Mesothelial cell of epicardium (in vitro differentiated cells): ENCODE measurements around the gene RAD9A. TPM values are rescaled to one million over a fixed set of nuclear protein-coding genes. Genes with fewer than 3 reads are reported as not detected.

Experiments used
- DNase-seq, 2 experiments: peaks; one replicate each; pipeline ENCODE4 v3.0.0; 2021; ENCODE audit warnings: low spot score in 2 of 2; ENCODE audit not compliant: unreplicated experiment in 2 of 2
- H3K27ac Mint-ChIP-seq: 2 replicates; pipeline ENCODE4 v1.8.0; 2021; ENCODE audit warnings: mixed read lengths
- H3K27me3 Mint-ChIP-seq: 2 replicates; pipeline ENCODE4 v1.8.0; 2021; ENCODE audit warnings: low read depth, mixed read lengths
- H3K36me3 Mint-ChIP-seq: 2 replicates; pipeline ENCODE4 v1.8.0; 2021; ENCODE audit warnings: mixed read lengths
- H3K4me1 Mint-ChIP-seq: 2 replicates; pipeline ENCODE4 v1.8.0; 2021; ENCODE audit warnings: mixed read lengths
- H3K4me3 Mint-ChIP-seq: 2 replicates; pipeline ENCODE4 v1.8.0; 2021; ENCODE audit warnings: mild to moderate bottlenecking, moderate library complexity, mixed read lengths
- H3K9me3 Mint-ChIP-seq: 2 replicates; pipeline ENCODE4 v1.8.0; 2021; ENCODE audit warnings: mixed read lengths
- CTCF ChIP-seq: fragments of 200-600 bp; sonication (generic); IDR thresholded peaks from one replicate; pipeline ENCODE4 v1.5.0; 2021; ENCODE audit warnings: antibody characterized with exemption; ENCODE audit not compliant: unreplicated experiment
- total RNA-seq: library from RNA; stranded (reverse); gene quantifications from 3 replicates; pipeline ENCODE4 v1.2.1, GENCODE V29; 2021

Gene RAD9A
- total RNA-seq, 1 donor from 2014 or later: 44.7 TPM

- DNase-seq: no peak
- peaks cover 2% of the 10 kb centered on the region for H3K27me3 Mint-ChIP-seq
- no peaks in the 10 kb centered on the region for H3K36me3 Mint-ChIP-seq
- H3K4me3 Mint-ChIP-seq: peak overlapping the region; percentile 34
- peak overlapping the region; percentile 94 for H3K27ac Mint-ChIP-seq
- no peaks in the 10 kb centered on the region for H3K9me3 Mint-ChIP-seq
- TF ChIP-seq CTCF: no peak
- peaks cover 67% of the 10 kb centered on the region for H3K4me1 Mint-ChIP-seq
Measured at GRCh38 chr11:67369801-67370284, 21.9 kb upstream of the RAD9A start.

DNA sequence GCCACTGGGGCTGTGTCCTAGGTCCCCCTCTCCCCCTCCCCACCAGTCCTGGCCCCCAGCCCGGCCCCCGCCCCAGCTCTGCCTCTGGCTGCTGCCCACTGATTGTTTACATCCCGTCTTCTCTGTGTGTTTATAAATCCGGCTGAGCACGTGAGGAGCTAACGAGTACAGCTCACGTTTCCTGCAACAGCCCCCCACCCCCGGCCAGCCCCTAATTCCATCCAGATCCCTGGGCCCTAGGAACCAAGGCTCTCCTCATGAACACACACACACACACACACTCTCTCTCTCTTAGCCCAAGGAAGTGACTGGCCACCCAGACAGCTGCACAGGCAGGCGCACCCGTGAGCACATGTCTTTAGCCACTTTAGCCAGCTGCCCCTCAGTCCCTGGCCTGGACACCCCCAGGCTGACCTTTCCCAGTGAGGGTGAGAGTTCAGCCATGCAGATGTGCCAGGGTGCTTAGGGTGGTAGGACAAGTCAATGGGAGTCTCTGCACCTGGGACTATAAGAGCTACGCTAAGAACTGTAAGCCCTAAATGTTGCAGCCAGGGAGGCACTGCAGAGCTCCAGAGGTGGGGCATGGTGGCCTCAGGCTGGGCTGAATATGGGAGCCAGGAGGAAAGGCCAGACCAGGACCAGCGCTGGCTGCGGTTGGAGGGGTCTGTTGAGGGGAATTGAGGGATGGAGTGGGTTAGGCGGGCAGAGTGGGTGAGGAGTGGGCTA, 21.3 kb upstream of the RAD9A start:
- H3K9me3 Mint-ChIP-seq: no peaks in the 10 kb centered on the region
- no peak for TF ChIP-seq CTCF
- H3K36me3 Mint-ChIP-seq: no peaks in the 10 kb centered on the region
- H3K4me1 Mint-ChIP-seq: peaks cover 65% of the 10 kb centered on the region
- peak overlapping the region; percentile 34 for H3K4me3 Mint-ChIP-seq
- DNase-seq: no peak
- peaks cover 2% of the 10 kb centered on the region for H3K27me3 Mint-ChIP-seq
- peak overlapping the region; percentile 94 for H3K27ac Mint-ChIP-seq

DNA sequence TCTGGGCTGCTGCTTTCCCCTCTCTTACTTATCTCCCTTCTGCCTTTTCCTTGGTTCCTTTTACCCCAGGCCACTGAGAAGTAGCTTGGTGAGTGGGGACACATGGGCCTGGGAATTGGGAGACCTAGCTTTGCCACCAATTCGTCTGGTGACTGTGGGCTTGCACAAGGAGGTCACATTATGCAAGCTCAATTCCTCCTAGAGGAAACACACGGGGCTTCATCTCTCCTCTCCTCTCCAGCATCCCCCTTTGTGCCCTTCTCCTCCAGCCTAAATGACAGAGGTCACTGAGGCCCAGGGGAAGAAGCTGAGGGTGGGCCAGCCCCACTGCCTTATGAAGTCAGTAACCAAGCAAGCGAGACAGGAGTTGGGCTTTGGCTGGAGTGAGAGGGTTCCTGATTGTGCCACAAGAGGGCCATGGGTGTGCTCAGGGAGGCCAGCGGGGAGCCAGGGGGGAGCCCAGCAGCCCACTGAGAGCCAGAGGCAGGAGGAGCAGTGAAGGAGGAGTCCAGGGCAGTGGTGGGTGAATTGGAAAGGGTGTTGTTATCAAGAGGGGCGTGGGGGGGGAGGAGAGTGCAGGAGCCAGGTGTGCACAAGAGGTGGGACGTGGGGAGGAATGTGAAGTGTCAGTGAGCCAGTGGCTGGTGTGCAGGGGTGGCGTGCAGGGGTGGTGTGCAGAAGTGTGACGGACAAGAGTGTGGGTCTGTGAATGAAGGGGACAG, 20.4 kb upstream of the RAD9A start:
- Mint-ChIP-seq H3K27ac (peak overlapping the region; percentile 72), H3K27me3 (peaks cover 4% of the 10 kb centered on the region), H3K9me3 (no peaks in the 10 kb centered on the region), H3K4me3 (peak overlapping the region; percentile 69), H3K36me3 (no peaks in the 10 kb centered on the region), H3K4me1 (peaks cover 64% of the 10 kb centered on the region)
- DNase-seq: peak in 1 of 2 experiments; percentile 48
- peak; percentile 10 for TF ChIP-seq CTCF

DNA sequence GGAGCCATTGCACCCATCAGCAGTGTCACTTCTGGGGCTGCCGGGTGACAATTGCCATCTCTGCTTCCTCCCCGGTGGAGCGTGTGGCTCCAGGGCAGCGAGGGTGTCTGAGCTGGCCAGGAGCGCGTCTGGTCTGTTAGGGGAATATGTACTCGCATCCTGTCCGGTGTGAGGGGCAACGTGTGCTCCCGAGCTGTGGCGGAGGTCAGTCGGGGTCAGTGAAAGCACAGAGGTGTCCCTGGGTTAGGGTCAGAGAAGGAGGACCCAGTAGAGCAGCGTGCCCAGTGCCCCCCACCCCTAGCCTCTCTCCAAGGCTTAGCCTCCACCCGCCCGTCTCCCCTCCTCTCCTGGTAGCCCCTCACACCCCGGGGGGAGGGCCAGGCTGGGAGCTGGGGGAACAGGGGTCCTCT, 19.9 kb upstream of the RAD9A start:
- H3K27me3 Mint-ChIP-seq: peaks cover 5% of the 10 kb centered on the region
- DNase-seq: no peak
- peak overlapping the region; percentile 69 for H3K4me3 Mint-ChIP-seq
- peaks cover 62% of the 10 kb centered on the region for H3K4me1 Mint-ChIP-seq
- peak overlapping the region; percentile 72 for H3K27ac Mint-ChIP-seq
- peak; percentile 1 for TF ChIP-seq CTCF
- no peaks in the 10 kb centered on the region for H3K36me3 Mint-ChIP-seq
- no peaks in the 10 kb centered on the region for H3K9me3 Mint-ChIP-seq

DNA sequence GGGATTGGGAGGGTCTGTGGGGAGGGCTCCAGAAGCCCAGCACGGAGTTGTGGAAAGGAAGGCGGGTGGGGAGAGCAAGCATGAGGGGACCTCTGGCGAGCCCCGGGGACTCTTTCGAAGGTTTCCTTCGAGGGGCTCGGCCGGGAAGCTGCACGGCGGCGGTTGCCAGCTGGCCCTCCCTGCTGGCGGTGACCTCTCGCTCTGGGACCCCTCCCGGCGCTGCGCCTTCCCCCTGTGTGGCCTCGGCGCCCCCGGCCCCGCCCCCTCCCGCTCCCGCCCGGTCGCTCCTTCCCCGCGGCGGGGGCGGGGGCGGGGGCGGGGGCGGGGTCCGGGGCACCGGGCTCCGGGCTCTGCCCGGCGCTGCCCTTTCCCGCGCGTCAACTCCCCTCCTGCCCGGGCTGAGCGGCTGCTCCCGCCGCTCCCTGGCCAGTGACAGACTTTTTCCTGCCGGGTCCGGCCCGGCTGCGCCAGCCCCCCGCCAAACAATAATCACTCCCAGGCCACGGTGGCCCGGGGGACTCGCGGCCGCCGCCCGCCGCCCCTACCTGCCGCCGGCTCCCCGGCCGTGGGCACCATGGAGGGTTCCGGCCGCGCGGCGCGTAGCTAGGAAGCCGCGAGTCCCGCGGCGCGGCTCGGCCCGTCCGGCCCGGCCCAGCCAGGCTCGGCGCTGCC, 19.3 kb upstream of the RAD9A start:
- Mint-ChIP-seq H3K4me1 (peaks cover 62% of the 10 kb centered on the region), H3K4me3 (peak overlapping the region; percentile 69), H3K9me3 (no peaks in the 10 kb centered on the region), H3K27ac (no peak overlapping the region), H3K27me3 (peaks cover 7% of the 10 kb centered on the region), H3K36me3 (no peaks in the 10 kb centered on the region)
- no peak for DNase-seq
- no peak for TF ChIP-seq CTCF
